ENCODE data around the gene DOCK4.

Gene DOCK4

DNA sequence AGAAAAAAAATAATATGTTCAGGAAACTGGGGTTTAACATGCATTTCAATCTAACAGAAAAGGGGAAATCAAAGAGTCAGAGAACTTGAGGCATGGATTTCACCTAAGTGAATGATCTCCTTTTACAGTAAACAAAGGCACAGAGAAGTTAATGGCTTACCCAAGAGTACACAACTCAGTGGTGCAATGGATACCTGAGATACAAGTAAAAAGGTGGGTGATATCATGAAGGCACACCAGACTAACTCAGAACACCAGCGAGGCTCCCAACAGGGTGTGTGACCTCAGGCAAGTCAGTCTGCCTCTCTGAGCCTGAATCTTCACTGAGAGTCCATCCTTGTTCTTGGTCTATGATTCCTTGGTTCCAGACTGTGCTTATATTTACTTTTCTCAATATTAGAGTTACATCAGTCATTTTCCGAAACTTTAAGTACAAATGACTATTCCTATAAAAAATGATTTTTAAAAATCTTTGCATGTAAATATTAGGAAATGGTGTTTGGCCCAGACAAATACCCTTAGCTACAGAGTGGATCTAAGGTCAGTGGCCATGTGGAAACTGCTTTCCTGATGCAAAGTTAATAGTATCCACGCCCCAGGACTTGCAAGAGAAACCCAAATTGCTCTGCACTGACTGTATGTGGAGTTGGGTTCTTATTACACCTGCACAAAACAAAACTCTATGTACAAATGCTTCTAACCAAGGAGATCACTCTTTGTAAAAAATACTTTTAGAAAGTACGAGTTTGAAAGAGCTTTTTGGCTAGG lies 361.1 kb downstream of the DOCK4 start:
- no peak for DNase-seq

DNA sequence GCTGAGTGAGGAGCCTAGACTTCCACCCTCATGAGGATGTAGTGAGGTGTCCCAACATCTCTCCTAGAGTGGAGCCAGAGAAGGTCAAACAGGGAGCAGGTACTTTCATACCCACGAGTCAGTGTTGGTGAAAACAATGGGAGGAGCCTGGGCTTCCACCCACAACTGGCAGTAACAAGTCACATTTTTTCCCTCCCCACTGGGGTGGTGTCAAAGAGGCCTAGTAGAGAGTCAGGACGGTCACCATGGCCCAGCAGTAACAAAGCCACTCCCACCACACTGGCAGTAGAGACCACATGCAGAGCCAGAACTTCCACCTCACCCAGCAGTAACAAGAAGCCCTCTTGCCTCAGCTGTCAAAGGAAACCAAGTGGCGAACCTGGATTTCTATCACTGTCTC lies 363.7 kb downstream of the DOCK4 start:
- no peak for DNase-seq

DNA sequence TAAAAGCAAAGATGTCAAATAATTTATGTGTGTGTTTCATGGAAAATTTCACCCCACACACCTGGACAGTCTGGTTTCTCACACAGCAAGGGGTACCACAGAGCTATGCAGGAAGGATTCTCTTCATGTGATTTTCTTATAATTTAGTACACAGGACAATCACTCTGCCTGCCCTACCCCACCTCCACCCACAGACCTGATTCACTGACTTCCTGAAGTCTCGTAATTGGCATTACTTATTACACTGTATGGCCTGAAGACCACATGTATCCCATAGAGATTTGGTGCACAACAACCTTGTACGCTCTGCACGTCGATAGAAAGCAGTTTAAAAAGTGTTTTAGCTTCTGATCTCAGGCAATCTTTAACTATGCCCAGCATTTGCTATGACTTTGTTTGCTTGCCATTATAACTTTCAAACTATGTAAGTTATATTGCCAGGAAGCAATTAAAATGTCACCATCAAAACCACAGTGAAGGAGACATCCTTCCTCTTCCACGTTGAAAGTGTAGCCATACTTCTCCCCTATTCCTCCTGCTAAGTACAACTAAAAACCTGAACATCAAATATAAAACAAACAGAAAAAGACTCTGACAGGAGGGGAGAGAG lies 364.5 kb downstream of the DOCK4 start:
- peak; percentile 28 for DNase-seq

- no peak for DNase-seq
These were observed 365.7 kb downstream of the DOCK4 start for GRCh38 chr7:111840528-111840927.

GRCh38 chr7:111839261-111839660 lies 366.9 kb downstream of the DOCK4 start:
- no peak for DNase-seq

DNA sequence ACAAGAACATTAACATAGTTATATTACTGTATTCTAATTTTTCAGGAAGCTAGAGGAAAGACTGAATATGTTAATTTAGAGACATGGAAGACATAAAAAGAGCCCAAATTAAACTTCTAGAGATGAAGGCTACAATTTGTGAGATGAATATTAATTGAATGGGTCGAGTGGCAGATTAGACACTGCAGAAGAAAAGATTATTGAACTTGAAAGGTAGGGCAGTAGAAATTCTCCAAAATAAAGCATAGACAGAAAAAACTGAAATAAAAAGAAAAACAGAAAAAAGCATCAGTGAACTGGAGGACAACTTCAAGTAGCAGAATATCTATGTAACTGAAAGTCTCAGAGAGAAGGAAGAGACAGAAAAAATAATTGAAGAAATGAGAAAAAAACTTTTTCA lies 369.6 kb downstream of the DOCK4 start:
- no peak for DNase-seq

GRCh38 chr7:111835066-111835465 lies 371.1 kb downstream of the DOCK4 start:
- no peak for DNase-seq

DNA sequence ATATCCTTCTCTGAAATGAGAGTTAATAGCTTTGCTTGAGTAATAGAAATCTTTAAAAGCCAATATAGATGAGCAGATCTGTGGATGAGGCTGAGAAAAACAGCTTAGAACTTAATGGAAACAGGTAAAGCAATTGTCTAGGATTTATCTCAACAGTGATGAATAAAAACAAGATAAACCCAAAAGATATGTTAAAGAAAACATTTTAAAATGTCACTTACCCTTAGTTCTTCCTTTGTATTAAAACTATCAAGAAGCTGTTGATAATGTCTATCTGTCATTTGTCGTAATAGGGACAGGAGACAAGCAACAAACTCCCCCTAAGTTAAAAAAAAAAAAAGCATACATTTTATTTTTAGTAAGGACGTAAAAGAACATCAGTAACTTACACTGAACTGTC lies 371.8 kb downstream of the DOCK4 start:
- DNase-seq: no peak

DNA sequence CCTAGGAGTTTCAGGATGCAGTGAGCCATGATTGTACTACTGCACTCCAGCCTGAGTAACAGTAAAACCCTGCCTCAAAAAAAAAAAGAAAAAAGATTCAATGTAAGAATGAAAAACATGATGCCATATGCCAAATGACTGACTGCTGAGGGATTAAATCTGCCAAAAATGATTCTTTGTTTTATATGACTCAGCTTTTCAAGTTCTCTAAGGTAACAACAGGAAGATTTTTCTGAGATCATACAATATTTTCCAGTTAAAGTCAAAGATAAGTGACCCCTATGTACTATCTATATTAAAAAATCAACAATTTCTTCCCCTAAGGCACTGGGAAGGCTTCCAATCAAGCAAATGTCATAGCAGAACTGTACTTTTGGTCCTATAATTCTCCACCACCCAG lies 372.7 kb downstream of the DOCK4 start:
- no peak for DNase-seq

- DNase-seq: no peak
These were observed 374.0 kb downstream of the DOCK4 start for GRCh38 chr7:111832174-111832573.

DNA sequence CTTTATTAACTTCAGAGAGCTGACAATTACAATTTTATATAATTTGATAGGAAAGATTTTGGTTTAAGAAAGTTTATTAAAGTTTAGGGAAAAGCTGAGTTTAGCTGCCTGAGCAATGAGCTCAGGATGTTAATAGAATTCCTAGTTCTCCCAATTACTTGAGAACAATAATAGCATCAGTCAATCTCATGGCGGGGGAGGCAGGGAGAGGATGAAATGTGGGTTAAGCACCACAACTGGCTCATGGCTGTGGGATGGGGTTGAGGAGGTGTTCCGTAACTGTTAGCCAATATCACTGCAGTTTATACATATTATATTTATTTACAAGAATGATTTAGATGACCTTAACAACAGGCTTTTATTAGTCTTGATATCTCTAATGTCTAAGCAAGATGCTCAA lies 377.0 kb downstream of the DOCK4 start:
- DNase-seq: no peak

DNA sequence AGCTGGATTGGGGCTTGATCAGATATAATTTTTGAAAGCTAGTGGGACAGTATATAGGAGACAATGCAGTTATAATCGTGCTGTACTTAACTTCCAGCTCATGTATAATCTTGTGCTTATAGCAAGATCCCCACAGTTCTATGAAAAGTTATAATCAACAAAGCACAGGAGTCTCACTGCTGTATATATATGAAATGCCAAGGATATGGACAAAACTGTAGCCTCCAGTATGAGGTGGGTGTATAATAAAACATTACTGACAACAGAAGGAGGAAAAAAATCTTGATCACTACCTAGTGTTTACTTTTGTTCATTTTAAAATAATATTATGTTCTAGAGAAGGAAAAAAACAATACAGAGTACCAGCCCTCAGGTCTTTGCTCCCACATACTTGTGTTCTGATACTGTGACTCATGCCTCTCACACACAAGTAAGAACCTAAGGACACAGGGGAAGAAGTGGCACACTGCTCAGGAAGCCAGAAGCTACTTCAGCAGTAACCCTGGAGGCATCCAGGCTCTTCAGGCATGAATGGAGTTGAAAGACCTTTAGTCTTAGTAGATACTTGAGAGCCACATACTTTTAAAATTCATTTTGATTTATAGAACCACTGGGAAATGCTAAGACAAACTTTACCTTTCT lies 378.2 kb downstream of the DOCK4 start:
- DNase-seq: no peak

DNA sequence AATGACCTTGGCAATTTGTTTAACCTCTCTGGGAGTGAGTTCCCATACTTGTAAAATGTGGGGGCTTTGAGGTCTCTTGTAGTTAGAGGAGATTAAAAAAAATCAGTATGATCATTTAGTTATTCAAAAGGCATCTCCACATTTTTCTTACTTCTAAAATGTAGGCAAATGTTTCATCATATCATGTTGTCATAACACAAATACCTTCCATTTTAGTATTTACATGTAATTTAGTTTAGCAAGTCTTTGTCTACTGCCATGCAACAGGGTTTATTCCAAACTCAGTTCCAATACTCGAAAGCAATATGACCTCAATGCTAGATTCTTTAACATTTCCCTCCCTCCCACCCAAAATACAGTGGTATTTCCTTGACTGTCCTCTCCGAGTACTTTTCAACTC lies 381.2 kb downstream of the DOCK4 start:
- no peak for DNase-seq

DNA sequence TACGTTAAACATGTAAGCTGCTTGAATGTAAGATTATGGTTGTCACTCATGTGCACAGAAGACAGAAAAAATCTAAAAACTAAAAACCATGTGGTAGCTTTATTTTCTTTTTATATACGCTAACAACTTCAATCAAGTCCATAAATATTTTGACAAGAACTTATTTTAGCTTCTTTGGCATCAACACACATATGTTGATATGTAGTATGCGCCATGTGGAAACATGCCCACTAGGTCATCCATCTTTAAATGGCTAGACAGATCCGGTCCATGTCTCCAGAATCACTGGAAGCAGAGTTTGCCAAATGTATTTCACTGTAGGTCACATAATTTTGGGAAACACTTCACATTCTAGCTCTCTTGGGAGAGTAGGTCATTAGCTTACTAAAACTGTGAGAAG lies 382.4 kb downstream of the DOCK4 start:
- no peak for DNase-seq

DNA sequence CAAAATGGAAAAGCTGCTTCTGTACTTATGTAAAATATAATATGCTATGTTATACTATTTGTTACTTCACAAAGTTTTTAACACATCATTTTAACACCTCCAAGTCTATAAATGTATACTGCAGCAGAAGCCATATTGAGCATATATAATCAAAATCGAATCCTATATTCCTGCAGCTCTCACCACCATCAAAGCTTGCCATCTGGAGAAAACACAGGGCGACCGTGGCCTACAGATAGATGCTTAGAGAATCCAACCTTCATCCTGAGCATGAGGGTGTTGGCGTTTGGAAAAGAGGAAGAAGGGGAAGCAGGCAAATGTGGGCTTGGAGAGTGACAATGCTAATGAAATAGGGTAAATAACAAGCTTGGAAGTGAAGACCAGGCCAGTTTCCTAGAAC lies 385.2 kb downstream of the DOCK4 start:
- DNase-seq: no peak

DNA sequence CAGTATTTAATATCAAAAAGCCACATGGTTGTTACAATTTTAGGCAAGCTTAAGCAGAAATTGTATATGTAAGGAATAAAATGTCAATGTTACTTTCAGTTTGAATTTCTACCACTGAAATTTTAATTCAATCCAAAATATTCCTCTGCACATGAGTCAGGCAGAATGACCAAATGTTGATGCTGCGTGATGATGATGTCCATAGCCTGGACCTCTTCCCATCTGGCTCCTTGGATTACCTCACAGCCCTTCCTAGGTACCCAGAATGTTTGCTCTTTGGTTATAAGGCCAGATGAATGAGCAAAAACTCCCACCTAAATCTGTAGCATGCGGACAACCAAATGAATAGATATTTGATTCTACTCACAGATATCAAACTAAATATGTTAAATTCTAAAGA lies 385.6 kb downstream of the DOCK4 start:
- no peak for DNase-seq

DNA sequence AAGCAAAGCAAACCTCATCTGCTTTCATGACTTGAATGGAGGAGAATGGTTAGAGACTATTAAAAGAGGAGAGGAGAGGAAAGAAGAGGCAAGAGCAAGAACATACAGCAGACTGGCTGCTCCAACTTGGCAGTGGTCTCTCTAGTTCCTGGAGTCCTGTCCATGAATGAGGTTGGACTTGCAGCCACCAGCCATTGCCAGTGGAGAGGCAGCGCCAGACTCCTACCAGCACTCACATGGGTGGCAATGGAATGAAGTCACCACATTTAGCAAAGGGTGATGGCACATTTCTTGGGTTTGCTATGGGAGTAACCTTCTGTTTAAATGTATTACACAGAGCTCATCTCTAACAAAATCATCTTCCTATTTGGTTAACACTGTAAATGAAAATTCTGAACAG lies 386.1 kb downstream of the DOCK4 start:
- DNase-seq: no peak

- no peak for DNase-seq
These were observed 390.8 kb downstream of the DOCK4 start for GRCh38 chr7:111815354-111815753.

GRCh38 chr7:111813306-111813705 lies 392.9 kb downstream of the DOCK4 start:
- no peak for DNase-seq

DNA sequence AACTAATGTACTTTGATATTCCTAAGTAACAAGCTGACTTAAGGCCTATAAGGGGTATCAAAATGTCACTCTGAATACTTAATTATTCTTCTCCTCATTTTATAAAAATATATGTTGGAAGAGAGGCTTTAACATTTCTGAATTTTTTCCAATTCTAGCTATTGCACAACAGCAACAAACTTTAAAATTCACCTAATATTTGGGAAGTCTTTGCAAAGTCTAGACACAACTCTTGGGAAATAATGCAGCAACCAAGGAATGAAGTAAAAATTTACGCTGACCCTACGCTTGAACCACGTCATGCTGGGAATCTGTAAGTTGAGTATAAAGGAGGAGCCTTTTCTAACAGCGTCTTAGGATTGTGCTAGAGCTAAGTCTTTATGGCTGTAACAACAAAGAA lies 400.0 kb downstream of the DOCK4 start:
- DNase-seq: no peak

DNA sequence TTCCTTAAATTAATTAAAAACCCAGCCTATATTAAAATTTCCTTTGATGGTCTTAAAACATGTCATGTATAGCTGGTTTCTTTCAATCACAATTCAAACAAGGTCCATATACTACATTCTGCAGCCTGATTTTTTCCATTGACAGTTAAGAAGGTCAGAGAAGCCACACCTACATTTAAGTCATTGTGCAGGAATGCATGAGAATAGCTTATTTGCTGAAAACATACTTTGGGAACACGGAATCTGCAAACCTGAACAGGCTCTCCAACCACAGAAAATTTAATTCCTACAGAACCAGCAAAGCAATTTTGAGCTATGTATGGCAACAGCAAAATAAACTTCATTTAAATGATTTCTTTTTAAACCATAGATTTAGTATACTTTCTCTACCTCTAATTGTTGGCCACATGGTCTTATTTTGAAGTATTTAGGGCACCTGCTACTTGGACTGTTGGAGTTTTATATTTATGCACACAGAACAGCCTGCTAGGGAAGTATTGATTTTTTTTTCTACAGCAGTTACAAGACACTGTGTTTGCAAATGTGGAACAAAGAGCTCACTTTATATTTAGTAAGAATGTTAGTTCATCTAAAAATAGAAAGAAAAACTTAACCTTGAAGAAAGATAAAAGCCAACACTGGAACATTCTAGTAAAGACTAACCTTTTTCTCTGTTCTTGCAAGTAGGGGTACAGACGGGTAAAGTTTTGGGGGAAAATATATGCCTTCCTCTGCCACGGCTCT lies 403.0 kb downstream of the DOCK4 start:
- DNase-seq: no peak

- no peak for DNase-seq
These were observed 403.9 kb downstream of the DOCK4 start for GRCh38 chr7:111802194-111802772.

DNA sequence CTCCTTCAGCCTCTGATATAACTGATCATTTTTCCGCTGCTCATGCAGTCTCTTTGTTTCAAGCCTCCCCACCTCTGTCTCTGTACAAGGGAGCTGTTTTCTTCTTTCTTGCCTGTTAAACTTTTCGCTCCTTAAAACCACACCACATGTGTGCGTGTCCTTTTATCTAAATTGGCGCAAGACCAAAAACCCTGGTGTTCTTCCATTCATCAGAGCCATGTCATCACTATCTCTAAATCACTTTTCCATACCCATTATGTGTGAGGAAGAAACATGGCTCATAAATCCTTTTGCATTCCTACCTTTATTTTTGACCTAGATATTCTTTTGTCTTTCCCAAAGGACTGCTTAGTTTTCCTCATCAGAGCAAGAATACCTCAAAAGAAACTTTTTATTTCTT lies 404.9 kb downstream of the DOCK4 start:
- DNase-seq: no peak

All from MV-4-11 (cell line).